PC-3 (cell line): ENCODE measurements around the gene FXYD5. TPM values are rescaled to one million over a fixed set of nuclear protein-coding genes. Genes with fewer than 3 reads are reported as not detected.

Experiments
- ATAC-seq: fragments of 200-7000 bp; cut with Tn5 transposase; 2 replicates; pipeline ENCODE4 v1.9.1; 2020; ENCODE audit warnings: mild to moderate bottlenecking, moderate library complexity
- BruUV-seq: library from RNA; stranded (reverse); fragments of 400-500 nt; replicated peaks from 2 replicates; lab custom pipeline; 2021; lab: Mats Ljungman, UMichigan
- CTCF ChIA-PET: fragments of 300-600 bp; sonication (Branson Sonifier 250); formaldehyde crosslinking; loops from one replicate; lab custom pipeline; 2022; ENCODE audit warnings: antibody characterized with exemption; lab: Charles Lee
- POLR2A ChIA-PET: fragments of 300-600 bp; sonication (Branson Sonifier 250); formaldehyde crosslinking; loops from one replicate; lab custom pipeline; 2022; ENCODE audit warnings: antibody characterized with exemption; ENCODE audit not compliant: unreplicated experiment; lab: Charles Lee
- DNase-seq: peaks from one replicate; pipeline ENCODE4 v3.0.0-alpha.2; 2015
- H2AFZ ChIP-seq: fragments of 300-600 bp; sonication (generic); 2 replicates; pipeline ENCODE4 v1.6.0; 2016; ENCODE audit warnings: antibody characterized with exemption, low read length
- H3F3A ChIP-seq: fragments of 300-600 bp; sonication (generic); one replicate; pipeline ENCODE4 v1.6.0; 2017; ENCODE audit warnings: antibody characterized with exemption, low read length, control low read depth, mild to moderate bottlenecking; ENCODE audit not compliant: unreplicated experiment
- H3K27ac ChIP-seq: fragments of 300-600 bp; sonication (generic); 2 replicates; pipeline ENCODE4 v1.5.1; 2016; ENCODE audit warnings: mild to moderate bottlenecking, low read length
- H3K27me3 ChIP-seq: fragments of 300-600 bp; sonication (generic); 2 replicates; pipeline ENCODE4 v1.6.1; 2016; ENCODE audit warnings: low read length, mixed read lengths
- H3K36me3 ChIP-seq: fragments of 300-600 bp; sonication (generic); 2 replicates; pipeline ENCODE4 v1.6.1; 2016; ENCODE audit warnings: low read depth, mixed run types, low read length, mixed read lengths
- H3K4me1 ChIP-seq: fragments of 300-600 bp; sonication (generic); 2 replicates; pipeline ENCODE4 v1.5.1; 2016; ENCODE audit warnings: low read length; ENCODE audit not compliant: insufficient read depth
- H3K4me2 ChIP-seq: fragments of 300-600 bp; sonication (generic); 2 replicates; pipeline ENCODE4 v1.6.0; 2016; ENCODE audit warnings: low read length
- H3K4me3 ChIP-seq: fragments of 300-600 bp; sonication (generic); 2 replicates; pipeline ENCODE4 v1.5.1; 2016; ENCODE audit warnings: mild to moderate bottlenecking, low read length, mixed read lengths
- H3K79me2 ChIP-seq: fragments of 300-600 bp; sonication (generic); 2 replicates; pipeline ENCODE4 v1.6.1; 2017; ENCODE audit warnings: low read length, mixed read lengths
- H3K9ac ChIP-seq: fragments of 300-600 bp; sonication (generic); 2 replicates; pipeline ENCODE4 v1.6.0; 2016; ENCODE audit warnings: mild to moderate bottlenecking, low read length
- H3K9me2 ChIP-seq: fragments of 300-600 bp; sonication (generic); replicated peaks from 2 replicates; pipeline ENCODE4 v1.6.1; 2016; ENCODE audit warnings: mixed run types, low read length, mixed read lengths
- H3K9me3 ChIP-seq: fragments of 300-600 bp; sonication (generic); 2 replicates; pipeline ENCODE4 v1.6.1; 2016; ENCODE audit warnings: low read length, mixed read lengths
- H4K20me1 ChIP-seq: fragments of 300-600 bp; sonication (generic); 2 replicates; pipeline ENCODE4 v1.6.1; 2016; ENCODE audit warnings: low read length, mixed read lengths
- EZH2 ChIP-seq: fragments of 300-600 bp; sonication (generic); IDR thresholded peaks from one replicate; pipeline ENCODE4 v1.6.1; 2017; ENCODE audit warnings: antibody characterized with exemption, mild to moderate bottlenecking, low read length; ENCODE audit not compliant: unreplicated experiment
- EZH2phosphoT487 ChIP-seq: fragments of 300-600 bp; sonication (generic); IDR thresholded peaks from 2 replicates; pipeline ENCODE4 v1.6.1; 2018; ENCODE audit warnings: mild to moderate bottlenecking, antibody characterized with exemption, low read length, borderline replicate concordance
- intact Hi-C: fragments of 100-400 bp; cut with micrococcal nuclease; formaldehyde crosslinking; loops from 2 replicates; pipeline ENCODE4 v1.9.0; 2023
- total RNA-seq: library from RNA; depleted of rRNA; stranded (reverse); fragments of >200 nt; gene quantifications from 2 replicates; pipeline ENCODE4 v1.2.3, GENCODE V29; 2014
- TF ChIP-seq, protein P1 (sequence below): fragments of 300-600 bp; sonication (generic); conservative IDR thresholded peaks from 2 replicates; pipeline ENCODE4 v1.5.1; 2017; ENCODE audit warnings: antibody characterized with exemption, low read depth, mild to moderate bottlenecking, low read length

The FXYD5 gene
- total RNA-seq, 1 experiment from 2014 or later = 123 TPM

DNA sequence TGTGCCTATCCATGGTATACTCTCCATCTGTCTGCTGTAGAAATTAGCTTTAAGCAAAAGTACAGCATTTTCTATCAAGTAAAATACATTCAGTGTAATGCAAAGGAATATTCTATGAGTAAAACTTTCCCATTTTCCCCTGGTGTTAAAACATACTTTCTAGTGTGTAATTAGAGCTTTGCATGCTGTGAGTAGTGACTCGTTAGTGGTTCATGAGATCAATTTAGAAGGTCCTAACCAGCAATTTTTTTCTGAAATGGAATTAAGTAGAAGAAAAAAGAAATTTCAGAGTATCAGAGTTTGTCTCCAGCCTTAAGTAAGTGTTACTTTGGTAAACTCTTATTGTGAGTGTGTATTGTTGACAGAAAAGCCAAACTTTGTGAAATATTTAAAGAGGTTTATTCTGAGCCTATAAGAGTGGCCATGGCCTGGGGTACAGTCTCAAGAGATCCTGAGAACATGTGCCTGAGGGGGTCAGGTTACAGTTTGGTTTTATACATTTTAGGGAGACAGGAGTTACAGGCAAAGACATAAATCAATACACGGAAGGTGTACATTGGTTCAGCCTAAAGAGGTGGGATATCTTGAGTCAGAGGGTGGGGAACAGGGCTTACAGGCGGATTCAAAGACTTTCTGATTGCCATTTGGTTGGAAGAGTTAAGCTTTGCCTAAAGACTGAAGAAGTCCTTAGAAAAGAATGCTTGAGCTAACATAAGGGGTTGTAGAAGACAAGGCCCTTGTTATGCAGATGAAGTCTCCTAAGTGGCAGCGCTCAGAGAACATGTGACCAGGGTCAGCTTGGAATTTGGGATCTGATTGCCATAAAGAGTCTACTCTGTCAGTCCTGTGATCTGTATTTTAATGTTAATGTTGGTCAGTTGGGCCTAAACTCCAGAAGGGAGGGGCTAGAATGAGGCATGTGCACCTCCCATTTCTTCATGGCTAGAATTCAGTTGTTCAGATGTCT is 48.5 kb downstream of the FXYD5 start:
- Histone ChIP-seq H3K36me3 (no peaks in the 10 kb centered on the region), H3K9me2 (no peaks in the 10 kb centered on the region), H4K20me1 (no peaks in the 10 kb centered on the region), H3K9ac (no peak overlapping the region), H3K4me3 (no peak overlapping the region), H3K4me2 (no peak overlapping the region), H3F3A (no peaks in the 10 kb centered on the region), H3K27me3 (0 out of 2 replicates have a peak, but pooled peaks cover 5% of the 10 kb centered on the region), H3K27ac (no peak overlapping the region), H2AFZ (no peak overlapping the region), H3K4me1 (no peaks in the 10 kb centered on the region), H3K9me3 (no peaks in the 10 kb centered on the region), H3K79me2 (no peaks in the 10 kb centered on the region)
- TF ChIP-seq EZH2 = no peak
- TF ChIP-seq, protein P1, sequence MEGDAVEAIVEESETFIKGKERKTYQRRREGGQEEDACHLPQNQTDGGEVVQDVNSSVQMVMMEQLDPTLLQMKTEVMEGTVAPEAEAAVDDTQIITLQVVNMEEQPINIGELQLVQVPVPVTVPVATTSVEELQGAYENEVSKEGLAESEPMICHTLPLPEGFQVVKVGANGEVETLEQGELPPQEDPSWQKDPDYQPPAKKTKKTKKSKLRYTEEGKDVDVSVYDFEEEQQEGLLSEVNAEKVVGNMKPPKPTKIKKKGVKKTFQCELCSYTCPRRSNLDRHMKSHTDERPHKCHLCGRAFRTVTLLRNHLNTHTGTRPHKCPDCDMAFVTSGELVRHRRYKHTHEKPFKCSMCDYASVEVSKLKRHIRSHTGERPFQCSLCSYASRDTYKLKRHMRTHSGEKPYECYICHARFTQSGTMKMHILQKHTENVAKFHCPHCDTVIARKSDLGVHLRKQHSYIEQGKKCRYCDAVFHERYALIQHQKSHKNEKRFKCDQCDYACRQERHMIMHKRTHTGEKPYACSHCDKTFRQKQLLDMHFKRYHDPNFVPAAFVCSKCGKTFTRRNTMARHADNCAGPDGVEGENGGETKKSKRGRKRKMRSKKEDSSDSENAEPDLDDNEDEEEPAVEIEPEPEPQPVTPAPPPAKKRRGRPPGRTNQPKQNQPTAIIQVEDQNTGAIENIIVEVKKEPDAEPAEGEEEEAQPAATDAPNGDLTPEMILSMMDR = no peak
- TF ChIP-seq EZH2phosphoT487 = no peak
- CTCF ChIA-PET = no interaction called here
- no TSS peak for BruUV-seq
- DNase-seq = no peak
- intact Hi-C loops = no loop called here
- no peak for ATAC-seq
- POLR2A ChIA-PET = no interaction called here

- no peak for ATAC-seq
- Histone ChIP-seq H3K9ac (no peak overlapping the region), H3K4me2 (no peak overlapping the region), H3K4me3 (no peak overlapping the region), H3K36me3 (no peaks in the 10 kb centered on the region), H2AFZ (no peak overlapping the region), H3K79me2 (no peaks in the 10 kb centered on the region), H3K9me2 (no peaks in the 10 kb centered on the region), H3F3A (no peaks in the 10 kb centered on the region), H3K4me1 (no peaks in the 10 kb centered on the region), H3K27ac (no peak overlapping the region), H3K27me3 (no peaks in the 10 kb centered on the region), H3K9me3 (no peaks in the 10 kb centered on the region), H4K20me1 (no peaks in the 10 kb centered on the region)
- no peak for DNase-seq
- intact Hi-C loops = no loop called here
- no TSS peak for BruUV-seq
- ChIA-PET POLR2A (no interaction called here), CTCF (no interaction called here)
- TF ChIP-seq EZH2phosphoT487 (no peak), EZH2 (no peak)
- TF ChIP-seq, protein P1 = no peak
Measured at GRCh38 chr19:35204799-35205732, 50.5 kb downstream of the FXYD5 start.
